ENCODE results near the gene TTC9.

TTC9 gene

DNA sequence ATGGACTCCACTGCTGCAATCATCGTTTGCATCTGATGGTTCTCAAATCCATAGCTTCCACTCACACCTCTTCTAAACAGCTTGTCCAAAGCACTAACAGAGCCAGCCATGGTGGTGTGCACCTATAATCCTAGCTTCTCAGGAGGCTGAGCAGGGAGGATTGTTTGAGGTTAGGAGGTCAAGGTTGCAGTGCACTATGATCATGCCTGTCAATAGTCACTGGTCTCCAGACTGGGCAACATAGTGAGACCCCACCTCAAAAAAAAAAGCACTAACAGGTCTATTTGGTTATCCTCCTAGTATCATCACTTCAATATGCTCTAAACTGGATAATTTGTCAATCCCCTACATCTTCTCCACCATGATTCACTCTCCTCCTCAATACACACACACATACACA, 63.2 kb downstream of the TTC9 start:
- TF ChIP-seq, protein P1, sequence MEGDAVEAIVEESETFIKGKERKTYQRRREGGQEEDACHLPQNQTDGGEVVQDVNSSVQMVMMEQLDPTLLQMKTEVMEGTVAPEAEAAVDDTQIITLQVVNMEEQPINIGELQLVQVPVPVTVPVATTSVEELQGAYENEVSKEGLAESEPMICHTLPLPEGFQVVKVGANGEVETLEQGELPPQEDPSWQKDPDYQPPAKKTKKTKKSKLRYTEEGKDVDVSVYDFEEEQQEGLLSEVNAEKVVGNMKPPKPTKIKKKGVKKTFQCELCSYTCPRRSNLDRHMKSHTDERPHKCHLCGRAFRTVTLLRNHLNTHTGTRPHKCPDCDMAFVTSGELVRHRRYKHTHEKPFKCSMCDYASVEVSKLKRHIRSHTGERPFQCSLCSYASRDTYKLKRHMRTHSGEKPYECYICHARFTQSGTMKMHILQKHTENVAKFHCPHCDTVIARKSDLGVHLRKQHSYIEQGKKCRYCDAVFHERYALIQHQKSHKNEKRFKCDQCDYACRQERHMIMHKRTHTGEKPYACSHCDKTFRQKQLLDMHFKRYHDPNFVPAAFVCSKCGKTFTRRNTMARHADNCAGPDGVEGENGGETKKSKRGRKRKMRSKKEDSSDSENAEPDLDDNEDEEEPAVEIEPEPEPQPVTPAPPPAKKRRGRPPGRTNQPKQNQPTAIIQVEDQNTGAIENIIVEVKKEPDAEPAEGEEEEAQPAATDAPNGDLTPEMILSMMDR (IDR thresholded peaks at IDR 0.05; ENCODE audit: insufficient read depth, low read depth, low read length, missing control alignments), result no peak
- no peak for DNase-seq (ENCODE audit: low read depth)

DNA sequence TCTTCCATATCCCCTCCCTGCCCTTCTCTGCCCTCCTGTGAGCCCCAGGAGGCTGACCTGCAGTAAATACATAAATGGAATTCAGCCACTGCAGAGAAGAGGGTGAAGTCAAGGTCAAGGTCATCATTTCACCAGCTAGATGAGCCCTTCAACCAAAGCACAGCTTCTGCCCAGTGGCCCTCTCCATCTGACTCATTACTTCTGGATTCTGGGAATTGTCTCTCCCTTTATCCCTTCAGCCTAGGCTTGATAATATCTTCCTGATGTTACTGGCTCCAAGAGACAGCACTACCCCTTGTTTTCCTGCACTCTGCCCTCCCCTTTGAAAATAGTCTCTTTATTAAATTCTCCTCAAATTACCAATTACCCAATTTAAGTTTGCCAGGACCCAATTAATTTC, 64.5 kb downstream of the TTC9 start:
- H3K4me3 ChIP-seq (ENCODE audit: low read depth, low read length), result no peak overlapping the region
- DNase-seq (ENCODE audit: low read depth), result no peak
- TF ChIP-seq, protein P1 (IDR thresholded peaks at IDR 0.05; ENCODE audit: insufficient read depth, low read depth, low read length, missing control alignments), result no peak

More for the DNA sequence above, 63.2 kb downstream of the TTC9 start:
- H3K4me3 ChIP-seq (ENCODE audit: low read depth, low read length), result no peak overlapping the region

DNA sequence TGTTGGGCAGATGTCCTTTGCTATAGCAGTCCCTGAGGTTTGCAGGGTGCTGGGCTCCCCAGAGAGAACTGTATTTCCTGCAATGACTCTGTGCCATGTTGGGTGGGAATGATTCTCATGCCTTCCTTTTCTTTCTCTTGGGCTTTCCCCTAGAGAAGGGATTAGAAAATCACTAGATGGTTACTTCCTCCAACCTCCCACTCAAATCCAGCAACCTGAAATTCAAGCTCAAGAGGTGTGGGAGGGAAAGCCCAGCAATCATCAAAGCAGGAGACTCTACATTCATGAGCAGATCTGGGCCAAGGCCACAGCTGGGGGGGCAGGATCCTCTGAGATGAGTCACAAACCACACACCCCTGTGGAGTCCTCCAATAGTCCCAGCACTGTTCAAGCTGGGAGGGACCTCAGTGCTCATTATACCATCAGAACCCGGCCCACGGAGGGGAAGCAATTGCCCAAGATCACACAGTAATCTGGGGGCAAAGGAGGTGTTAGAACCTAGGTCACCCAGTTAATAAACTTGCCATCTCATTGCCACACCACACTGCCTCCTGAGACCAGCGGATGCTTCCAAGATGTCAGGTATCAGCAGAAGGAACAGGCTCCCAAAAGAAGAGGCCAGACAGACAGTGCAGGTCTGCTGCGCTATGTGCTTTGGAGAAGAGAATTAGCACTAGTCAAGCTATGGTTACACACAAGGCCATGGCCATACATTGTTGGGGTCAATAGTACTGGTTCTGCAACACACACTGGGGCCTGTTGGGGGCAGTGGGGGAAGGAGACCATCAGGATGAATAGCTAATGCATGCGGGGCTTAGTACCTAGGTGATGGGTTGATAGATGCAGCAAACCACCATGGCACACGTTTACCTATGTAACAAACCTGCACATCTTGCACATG, 65.7 kb downstream of the TTC9 start:
- no peak overlapping the region for H3K4me3 ChIP-seq (ENCODE audit: low read depth, low read length)
- TF ChIP-seq, protein P1 (IDR thresholded peaks at IDR 0.05; ENCODE audit: insufficient read depth, low read depth, low read length, missing control alignments), result no peak
- DNase-seq (ENCODE audit: low read depth), result peak; percentile 88

DNA sequence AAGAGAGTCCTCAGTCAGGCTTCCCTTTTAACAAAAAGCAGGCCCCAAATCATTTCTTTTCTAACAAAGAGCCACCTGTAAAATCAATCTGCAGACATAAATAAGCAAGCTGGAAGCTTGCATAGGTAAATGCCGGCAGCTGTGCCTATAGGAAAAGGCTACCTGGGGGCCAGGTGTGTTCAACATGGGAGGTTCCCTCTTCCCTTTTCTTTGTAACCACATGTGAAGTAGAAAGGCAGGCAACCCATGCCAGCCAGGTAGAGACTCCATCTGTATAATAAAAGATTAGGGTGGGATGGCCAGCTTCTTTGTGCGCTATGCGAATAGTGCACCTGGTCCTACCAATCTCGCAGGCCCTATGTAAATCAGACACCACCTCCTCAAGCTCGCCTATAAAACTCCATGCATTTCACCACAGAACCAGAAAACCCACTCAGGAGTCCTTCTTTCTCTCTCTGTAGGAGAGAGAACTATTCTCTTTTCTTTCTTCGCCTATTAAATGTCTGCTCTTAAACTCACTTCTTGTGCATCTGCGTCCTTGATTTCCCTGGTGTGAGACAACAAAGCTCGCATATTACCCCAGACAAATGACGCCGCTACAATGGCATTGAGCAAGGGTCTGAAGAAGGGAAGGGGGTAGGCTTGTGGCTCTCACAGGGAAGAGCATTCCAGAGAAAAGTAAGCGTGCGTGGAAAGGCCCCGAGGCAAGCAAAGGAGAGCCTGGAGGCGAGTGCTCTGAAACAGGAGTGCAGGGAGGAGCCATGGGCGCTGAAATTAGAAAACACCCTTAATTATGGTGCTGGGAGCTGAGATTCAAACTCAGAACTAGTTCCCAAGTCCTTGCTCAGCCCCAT, 67.2 kb downstream of the TTC9 start:
- TF ChIP-seq, protein P1 (IDR thresholded peaks at IDR 0.05; ENCODE audit: insufficient read depth, low read depth, low read length, missing control alignments), result no peak
- no peak for DNase-seq (ENCODE audit: low read depth)
- H3K4me3 ChIP-seq (ENCODE audit: low read depth, low read length), result no peak overlapping the region

DNA sequence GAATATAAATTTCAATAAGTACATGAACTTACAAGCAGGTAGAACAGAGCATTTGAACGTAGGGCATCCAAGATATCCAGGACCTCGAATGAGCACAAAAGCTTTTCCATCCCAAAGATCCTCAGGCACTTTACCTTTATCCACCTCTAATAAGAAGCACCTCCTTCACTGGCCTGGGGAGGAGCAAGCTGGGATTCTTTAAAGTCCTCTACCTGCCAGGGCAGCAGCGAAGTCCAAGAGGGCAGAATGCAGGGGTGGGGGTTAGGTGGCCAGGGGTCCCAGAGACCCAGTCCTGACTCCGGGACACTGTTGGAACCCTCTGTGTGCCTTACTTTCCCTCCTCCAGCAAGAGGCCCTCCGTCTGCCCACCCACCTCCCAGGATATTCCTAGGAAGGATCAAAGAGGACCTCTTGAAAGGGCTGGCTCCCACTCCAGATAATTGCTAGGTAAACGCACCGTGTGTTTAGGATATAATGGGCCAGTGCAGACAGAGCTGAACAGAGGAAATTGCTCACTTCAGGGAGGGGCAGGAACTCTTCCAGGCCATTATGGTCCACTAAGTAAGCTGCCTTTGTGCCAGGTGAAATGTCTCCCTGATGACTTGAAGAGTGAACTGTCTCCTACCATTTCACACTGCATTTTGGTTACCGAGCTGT, 68.1 kb downstream of the TTC9 start:
- TF ChIP-seq, protein P1 (IDR thresholded peaks at IDR 0.05; ENCODE audit: insufficient read depth, low read depth, low read length, missing control alignments), result no peak
- no peak for DNase-seq (ENCODE audit: low read depth)
- H3K4me3 ChIP-seq (ENCODE audit: low read depth, low read length), result no peak overlapping the region

DNA sequence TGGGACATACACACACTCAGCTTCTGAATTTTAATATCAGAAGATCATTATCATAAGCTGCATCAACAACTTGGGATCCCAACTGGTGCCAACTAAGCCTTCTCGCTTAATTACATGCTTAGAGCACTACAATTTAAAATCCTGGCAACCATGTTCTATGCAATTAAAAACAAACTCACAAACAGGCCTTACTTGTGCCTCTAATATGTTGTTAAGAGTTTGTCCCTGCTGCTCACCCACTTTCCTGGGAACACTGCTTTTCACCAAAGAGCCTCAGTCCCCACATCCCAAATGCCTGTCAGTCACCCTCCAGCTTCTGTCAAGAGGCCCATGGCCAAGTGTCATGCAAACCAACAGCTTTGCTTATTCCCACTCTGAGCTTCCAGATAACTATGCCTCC, 69.7 kb downstream of the TTC9 start:
- no peak overlapping the region for H3K4me3 ChIP-seq (ENCODE audit: low read depth, low read length)
- no peak for DNase-seq (ENCODE audit: low read depth)
- TF ChIP-seq, protein P1 (IDR thresholded peaks at IDR 0.05; ENCODE audit: insufficient read depth, low read depth, low read length, missing control alignments), result no peak
